GM19452 (cell line): ENCODE measurements around the gene DENND1A.

Source experiments
- ATAC-seq: cut with Tn5 transposase; IDR thresholded peaks from one replicate; pipeline ENCODE4 v1.9.1; 2021; ENCODE audit not compliant: unreplicated experiment

The DENND1A gene

GRCh38 chr9:123550797-123551196 lies 379.1 kb downstream of the DENND1A start:
- no peak for ATAC-seq

- ATAC-seq, result no peak
Measured at GRCh38 chr9:123550012-123550411, 379.9 kb downstream of the DENND1A start.

- no peak for ATAC-seq
Measured at GRCh38 chr9:123548741-123549545, 381.0 kb downstream of the DENND1A start.

GRCh38 chr9:123544007-123544827 lies 385.7 kb downstream of the DENND1A start:
- ATAC-seq, result no peak

- ATAC-seq, result no peak
Measured at GRCh38 chr9:123543492-123543891, 386.4 kb downstream of the DENND1A start.

- ATAC-seq, result no peak
Measured at GRCh38 chr9:123542435-123543225, 387.3 kb downstream of the DENND1A start.

GRCh38 chr9:123541411-123541810 lies 388.5 kb downstream of the DENND1A start:
- ATAC-seq, result no peak

- ATAC-seq, result no peak
Measured at GRCh38 chr9:123540457-123540856, 389.5 kb downstream of the DENND1A start.

GRCh38 chr9:123537809-123538208 lies 392.1 kb downstream of the DENND1A start:
- no peak for ATAC-seq

- no peak for ATAC-seq
Measured at GRCh38 chr9:123536455-123536868, 393.5 kb downstream of the DENND1A start.

- no peak for ATAC-seq
Measured at GRCh38 chr9:123534336-123534735, 395.6 kb downstream of the DENND1A start.

- no peak for ATAC-seq
Measured at GRCh38 chr9:123530244-123530643, 399.7 kb downstream of the DENND1A start.

- no peak for ATAC-seq
Measured at GRCh38 chr9:123528501-123528900, 401.4 kb downstream of the DENND1A start.

GRCh38 chr9:123527981-123528380 lies 401.9 kb downstream of the DENND1A start:
- no peak for ATAC-seq

GRCh38 chr9:123525957-123526356 lies 404.0 kb downstream of the DENND1A start:
- no peak for ATAC-seq

- ATAC-seq, result no peak
Measured at GRCh38 chr9:123525424-123525823, 404.5 kb downstream of the DENND1A start.

GRCh38 chr9:123524866-123525265 lies 405.1 kb downstream of the DENND1A start:
- no peak for ATAC-seq

- no peak for ATAC-seq
Measured at GRCh38 chr9:123523845-123524244, 406.1 kb downstream of the DENND1A start.

- no peak for ATAC-seq
Measured at GRCh38 chr9:123523001-123523400, 406.9 kb downstream of the DENND1A start.

GRCh38 chr9:123522251-123522650 lies 407.7 kb downstream of the DENND1A start:
- ATAC-seq, result no peak

GRCh38 chr9:123518338-123518737 lies 411.6 kb downstream of the DENND1A start:
- no peak for ATAC-seq
